ENCODE results near the gene MRPL42.
"Not testable (repeated sequence)": the region's sequence is repeated elsewhere in the genome, so short reads cannot be mapped to it uniquely, and the experiment has no call there.

The MRPL42 gene

DNA sequence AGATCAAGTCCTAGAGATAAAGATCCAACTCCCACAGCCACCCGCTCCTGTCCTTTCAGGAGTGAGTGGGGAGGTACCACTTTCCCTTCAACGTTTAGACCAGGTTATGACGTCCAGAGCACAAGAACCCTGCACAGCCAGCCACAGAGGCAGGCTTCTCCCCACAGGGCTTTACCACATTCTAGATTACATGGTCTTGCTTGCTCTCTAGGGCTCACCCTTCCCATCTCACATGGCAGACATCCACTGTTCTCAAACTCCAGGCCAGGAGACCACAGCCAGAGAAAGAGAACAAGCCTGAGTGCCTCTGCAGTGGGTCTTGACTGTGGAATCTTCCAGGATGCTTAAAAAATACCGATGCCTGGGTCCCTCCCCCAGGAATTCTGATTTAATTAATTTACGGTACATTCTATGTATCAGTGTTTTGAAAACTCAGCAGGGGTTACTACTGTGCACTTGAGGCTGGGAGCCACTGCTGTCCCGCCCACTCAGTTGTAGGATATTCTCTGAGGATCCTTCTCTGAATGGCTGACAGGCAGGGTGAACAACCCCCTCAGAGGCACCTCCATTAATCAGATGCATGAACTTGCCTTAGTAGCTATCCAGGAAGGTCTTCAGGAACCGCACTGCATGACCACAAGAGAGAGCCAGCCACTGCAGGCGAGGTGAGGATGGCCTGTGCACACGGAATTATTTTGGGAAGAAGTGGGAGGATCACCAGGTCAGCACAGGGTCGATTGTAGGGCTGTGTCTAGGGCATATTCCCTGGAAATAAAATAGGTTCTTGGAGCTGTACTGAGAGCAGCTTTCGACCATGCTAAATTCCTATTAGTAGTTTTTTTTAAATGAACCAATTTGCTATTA, 83.7 kb downstream of the MRPL42 start:
- DNase-seq, result no peak

DNA sequence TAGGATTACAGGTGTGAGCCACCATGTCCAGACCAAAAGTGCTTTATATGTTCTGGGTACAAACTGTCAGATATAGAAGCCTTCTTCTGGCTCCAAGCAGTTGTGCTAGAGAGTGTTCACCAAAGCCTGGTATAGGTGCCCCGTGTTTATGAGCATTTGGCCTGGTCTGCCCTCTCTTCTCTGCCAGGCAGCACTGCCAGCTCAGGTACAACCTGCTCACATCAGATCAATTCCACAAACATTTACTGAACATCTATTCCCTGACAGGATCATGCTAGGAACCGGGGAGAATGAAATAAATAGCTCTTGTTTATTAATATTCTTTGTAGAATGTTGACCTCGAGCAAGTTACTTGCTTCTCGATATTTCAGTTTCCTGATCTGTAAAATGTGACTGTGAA, 85.1 kb downstream of the MRPL42 start:
- no peak for DNase-seq

- DNase-seq, result not testable (repeated sequence)
Measured at GRCh38 chr12:93557879-93558278, 90.6 kb downstream of the MRPL42 start.

- DNase-seq, result not testable (repeated sequence)
Measured at GRCh38 chr12:93558685-93559084, 91.4 kb downstream of the MRPL42 start.

DNA sequence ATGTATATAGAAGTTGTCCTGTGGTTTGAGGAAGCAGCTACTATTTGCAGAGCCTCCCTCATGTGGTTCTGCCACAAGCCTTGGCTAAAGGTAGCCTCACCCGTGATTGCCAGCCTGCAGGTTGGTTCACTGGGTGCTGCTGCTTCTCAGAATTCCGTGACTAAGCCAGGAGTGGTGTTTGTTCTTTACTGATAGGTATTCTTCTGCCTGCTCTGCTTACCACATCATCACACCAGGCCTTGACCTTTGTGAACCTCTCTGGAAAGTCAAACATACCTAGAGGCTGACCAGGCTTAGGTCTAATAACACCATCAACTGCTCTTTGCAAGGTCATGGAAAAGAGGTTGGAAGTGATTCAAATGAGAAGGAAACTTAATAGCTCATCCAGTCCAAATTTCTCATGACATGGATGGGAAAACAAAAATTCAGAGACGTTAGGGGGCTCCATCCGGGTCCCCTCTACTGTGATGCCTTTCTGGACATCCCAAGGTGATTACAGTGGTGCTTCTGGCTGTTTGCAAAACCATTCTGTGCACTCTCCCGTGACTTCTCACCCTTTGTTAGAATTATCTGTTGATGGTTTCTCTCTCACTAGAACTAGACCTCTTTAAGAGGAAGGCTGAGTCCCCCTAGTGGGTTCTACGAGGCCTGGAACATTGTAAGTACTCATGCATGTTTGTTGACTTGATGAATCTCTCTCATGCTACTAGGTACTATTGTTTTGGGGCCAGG, 96.7 kb downstream of the MRPL42 start:
- DNase-seq, result no peak

DNA sequence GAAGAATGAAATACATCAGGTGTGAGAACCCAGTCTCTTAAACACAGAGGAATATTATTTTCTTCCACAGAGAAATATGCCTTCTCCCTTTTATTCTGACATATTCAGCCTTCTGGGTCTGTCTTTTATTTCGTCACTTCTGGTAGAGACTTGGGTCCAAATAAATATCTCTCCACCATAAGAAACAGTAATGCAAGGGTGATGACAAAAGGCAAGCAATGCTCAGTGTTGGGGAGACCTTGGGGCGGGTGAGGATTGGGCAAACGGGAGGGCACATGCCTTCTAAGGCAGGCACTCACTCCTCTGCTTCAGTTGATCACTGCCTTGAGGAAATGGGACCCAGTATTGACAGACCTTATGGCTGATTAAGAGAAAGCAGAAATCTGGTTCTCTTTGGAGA, 98.4 kb downstream of the MRPL42 start:
- DNase-seq, result no peak

Measured in CD4-positive, alpha-beta T cell treated with Interleukin-10 for 1 hour (primary cell).